GM18498 (cell line): ENCODE measurements around the gene FBXO8.
A peak's percentile ranks its signal among the peaks of the same experiment; 100 is the strongest.
"Not testable (repeated sequence)": the region's sequence is repeated elsewhere in the genome, so short reads cannot be mapped to it uniquely, and the experiment has no call there.

Experiments used
- ATAC-seq: cut with Tn5 transposase; IDR thresholded peaks from one replicate; pipeline ENCODE4 v1.9.1; 2021; ENCODE audit warnings: mild to moderate bottlenecking, moderate library complexity; ENCODE audit not compliant: unreplicated experiment

FBXO8 gene, protein sequence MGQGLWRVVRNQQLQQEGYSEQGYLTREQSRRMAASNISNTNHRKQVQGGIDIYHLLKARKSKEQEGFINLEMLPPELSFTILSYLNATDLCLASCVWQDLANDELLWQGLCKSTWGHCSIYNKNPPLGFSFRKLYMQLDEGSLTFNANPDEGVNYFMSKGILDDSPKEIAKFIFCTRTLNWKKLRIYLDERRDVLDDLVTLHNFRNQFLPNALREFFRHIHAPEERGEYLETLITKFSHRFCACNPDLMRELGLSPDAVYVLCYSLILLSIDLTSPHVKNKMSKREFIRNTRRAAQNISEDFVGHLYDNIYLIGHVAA

DNA sequence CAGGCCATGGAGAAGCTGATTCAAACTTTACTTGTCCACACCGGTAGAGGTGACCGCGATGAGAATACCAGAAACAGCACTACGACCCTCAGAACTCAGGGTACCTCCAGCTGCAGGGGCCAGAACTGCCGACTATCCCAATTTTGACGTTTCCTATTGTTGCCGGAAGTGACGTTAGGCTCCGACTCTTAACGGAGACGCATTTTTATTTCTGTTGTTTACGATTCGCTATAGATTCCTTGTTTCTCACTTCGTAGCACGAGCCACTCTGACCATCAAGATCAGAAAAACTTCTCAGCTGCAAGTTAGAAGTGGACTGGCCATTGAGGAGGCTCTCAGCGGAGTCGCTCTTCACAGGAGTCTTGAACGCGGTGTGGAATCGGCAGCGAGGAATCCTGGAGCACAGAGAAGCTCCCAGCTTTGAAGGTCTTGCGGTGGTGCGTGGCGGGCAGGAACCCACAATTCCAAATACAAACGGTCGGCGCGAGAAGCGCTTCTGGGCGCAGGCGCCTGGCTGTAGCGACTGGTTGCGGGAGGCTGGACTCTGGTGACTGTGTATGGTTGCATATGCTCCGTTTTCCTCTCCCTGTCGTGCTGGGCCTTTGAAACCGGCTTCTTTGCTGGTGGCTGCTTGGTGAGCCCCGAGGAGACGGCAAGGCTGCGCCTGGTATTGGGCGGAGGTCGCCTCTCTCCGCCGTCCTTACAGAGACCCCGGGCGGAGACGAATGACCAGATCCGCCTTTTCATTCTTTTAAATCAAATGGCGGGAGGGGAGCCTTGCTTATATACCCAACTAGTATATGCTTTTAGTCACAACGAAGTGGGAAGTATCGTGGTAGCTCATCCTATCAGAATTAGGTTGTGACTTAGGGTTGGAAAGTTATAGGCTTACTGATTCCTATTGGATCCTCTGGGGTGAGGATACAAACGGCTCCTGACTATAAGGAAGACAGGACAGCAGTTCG, at the start of gene FBXO8, which contains the start of gene CEP44:
FBXO8 (minus strand) TSS at position 161 of the 965 bp plus-strand sequence. CDS start 20,575 bp downstream, outside the sequence.
CEP44 (plus strand) TSS at position 405 of the 965 bp plus-strand sequence. CDS start 15,211 bp downstream, outside the sequence.
- ATAC-seq, result peak; percentile 66

GRCh38 chr4:174332741-174333493, 49.5 kb upstream of the FBXO8 start:
- ATAC-seq, result no peak

DNA sequence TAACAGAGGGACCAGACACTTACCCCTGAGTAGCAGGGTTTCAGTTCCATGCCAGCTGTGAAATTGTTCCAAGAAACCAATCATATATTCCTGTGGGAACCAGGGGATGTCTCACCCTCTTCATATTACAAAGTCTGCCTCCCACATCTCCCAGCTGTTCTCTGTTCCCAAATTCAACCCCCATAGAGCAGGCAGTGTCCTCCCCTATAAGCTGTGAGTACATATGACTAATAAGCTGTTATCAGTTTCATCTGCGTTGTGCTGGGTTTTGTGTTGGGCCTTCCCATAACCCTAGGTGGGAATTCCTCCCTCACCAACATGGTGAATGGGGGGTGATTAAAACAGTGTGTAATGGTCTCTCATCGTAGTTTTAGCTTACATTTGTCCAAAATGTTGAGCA, 41.3 kb upstream of the FBXO8 start:
- no peak for ATAC-seq

GRCh38 chr4:174324236-174324635, 40.8 kb upstream of the FBXO8 start:
- no peak for ATAC-seq

GRCh38 chr4:174320494-174321199, 37.2 kb upstream of the FBXO8 start:
- no peak for ATAC-seq

DNA sequence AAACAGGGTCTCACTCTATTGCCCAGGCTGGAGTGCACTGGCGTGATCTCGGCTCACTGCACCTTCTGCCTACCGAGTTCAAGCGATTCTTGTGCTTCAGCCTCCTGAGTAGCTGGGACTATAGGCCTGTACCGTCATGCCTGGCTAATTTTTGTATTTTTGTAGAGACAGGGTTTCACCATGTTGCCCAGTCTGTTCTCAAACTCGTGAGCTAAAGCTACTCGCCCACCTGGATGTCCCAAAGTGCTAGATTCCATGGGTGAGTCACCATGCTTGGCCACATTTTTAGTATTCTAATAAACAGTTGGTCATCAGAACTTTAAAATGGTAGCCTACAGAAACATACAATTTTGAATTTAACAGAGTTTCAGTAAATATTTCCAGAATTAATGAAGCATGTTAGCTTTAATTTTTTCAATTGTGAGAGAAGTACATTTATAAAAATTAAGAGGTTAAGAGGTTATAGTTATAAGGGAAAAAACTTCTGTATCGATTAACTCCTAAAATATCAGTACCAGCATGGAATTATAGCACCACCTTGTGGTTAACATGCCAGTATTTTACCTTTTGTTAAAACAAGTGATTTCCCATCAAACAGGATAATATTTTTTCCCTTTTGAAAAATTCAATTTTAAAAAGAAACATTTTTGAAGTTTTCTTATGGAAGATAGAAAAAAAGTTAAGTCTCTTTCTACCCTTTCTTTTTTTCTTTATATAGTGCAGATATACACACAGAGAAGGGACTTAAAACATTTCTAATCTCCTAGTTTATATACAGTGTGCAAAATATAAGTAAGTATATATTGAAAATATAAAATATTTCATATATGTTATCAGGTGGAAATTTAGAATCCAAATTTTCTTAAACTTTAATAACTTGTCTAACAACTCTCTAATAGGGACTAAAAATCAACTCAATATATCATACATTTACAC, 35.6 kb upstream of the FBXO8 start:
- no peak for ATAC-seq

DNA sequence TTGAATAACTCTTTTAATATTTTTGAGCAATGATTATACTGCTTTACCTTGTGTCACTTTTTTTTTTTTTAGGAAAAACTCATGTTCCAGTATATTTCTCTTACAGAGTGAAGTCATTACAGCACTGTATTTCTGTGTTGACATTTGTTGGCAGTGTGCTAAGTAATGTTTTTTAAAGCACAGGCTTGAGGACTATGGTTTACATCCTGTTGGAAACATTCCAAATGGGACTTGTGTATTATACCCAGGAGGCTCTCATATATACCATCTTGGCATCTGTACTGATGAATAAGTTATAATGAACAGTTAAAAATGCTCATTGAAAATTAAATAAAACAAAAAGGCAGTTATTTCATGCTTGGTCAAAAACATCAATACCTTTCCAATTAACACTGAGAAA, 34.1 kb upstream of the FBXO8 start:
- no peak for ATAC-seq

DNA sequence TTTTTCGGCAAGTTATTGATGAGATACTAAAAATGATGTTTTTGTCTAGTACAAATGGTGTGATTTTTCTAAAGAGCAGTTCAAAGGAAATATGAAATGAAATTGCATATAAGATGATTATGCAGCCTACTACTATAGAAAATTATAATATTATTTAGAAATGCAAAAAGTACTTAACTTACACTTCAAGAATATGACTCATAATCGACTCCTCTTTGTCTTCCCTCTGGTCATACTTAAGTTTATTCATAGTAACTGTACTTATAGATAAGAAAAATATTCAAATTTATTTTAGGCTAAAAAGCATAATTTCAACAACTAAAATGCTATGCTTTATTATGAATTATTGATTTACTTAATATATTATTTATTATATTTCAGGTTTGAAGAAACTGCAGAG, 33.5 kb upstream of the FBXO8 start:
- ATAC-seq, result no peak

DNA sequence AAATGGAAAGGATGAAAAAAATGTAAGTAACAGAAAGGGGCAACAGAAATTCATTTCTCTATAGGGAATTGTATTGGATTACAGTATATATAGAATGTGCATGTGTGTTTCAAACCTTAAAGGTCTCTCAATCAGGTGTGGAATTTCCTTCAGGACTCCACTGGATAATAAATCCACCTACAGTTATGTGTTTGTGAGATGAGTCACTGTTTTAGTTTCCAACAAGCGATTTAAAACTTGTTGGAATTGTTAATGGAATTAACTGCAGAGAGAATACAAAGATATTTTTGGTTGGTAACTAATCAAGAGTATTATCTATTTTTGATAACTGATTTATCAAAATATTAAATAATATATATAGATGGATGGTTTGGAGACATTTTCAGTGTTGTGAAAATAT, 33.1 kb upstream of the FBXO8 start:
- no peak for ATAC-seq

- peak; percentile 49 for ATAC-seq
Measured at GRCh38 chr4:174314770-174315169, 31.3 kb upstream of the FBXO8 start.

DNA sequence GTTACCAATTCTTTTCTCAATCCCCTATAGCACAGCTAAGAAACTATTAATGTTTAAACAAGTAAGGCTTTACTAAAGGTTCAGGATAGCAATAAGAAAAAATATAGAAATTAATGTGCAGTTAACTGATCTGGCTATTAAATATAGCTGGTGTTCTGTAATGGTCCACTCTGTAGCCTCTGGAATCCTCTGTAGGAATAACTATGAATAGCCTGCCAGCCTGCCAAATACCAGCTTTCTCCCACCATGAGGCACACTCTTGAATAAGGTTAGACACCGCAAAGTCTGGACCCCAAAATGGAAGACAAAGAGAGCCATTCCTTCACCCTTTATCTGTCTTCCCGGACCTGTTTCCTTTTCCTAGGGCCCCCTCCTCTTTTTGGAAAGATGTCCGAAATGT, 30.8 kb upstream of the FBXO8 start:
- no peak for ATAC-seq

DNA sequence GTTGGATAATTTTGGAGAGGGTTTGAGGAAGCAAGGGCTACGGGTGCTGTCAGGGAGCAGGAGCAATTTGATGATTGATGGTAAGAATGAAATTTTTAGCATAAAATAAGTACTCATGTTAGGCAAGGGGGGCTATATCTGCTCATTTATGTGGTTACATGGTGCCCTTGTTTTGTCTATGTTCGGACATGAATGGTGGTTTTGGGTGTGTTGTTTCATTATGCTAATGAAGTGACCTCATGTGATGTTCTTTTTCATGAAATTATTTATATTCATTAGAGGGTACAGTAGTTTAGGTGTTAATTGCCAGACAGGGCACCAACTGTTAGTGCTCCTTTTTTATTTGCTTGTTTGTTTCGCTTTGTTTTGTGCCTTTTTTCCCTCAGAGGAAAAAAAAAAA, 29.5 kb upstream of the FBXO8 start:
- ATAC-seq, result no peak

- ATAC-seq, result peak; percentile 63
Measured at GRCh38 chr4:174307694-174308093, 24.2 kb upstream of the FBXO8 start.

DNA sequence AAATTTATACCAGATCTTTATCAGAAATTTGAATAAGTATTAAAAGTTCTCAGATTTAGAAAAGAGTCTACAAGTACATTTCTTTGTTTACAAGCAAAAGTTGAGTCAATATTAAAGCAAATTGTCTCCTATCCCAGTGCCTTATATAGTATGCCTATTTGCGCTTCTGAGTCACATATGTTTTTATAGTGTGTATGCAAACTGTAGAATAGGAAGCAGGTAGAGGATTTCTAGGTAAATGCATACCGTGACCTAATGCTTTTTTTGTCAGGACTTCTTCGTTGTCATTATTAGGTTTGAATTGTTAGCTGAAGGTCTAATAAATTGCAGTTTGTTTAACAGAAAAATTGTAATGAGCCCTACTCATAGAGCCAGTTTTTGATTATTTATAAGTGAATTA, 22.5 kb upstream of the FBXO8 start:
- no peak for ATAC-seq

GRCh38 chr4:174304664-174305063, 21.2 kb upstream of the FBXO8 start:
- ATAC-seq, result no peak

DNA sequence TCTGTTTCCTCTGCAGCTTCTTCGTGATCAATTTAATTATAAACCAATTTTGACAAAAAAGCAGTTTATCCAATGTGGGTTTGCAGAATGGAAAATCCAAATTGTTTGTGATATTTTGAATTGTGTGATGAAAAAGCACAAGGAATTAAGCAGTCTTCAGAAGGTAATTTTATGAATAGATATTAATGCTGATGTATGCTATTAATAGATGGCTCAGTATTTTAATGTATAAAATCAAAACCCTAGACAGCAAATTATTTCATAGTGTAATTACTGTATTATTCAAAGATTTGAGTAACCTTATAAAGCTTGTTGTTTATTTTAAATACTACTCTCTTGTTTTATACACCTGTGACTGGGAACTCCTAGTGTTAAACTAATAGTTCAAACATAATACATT, 20.2 kb upstream of the FBXO8 start:
- ATAC-seq, result no peak

DNA sequence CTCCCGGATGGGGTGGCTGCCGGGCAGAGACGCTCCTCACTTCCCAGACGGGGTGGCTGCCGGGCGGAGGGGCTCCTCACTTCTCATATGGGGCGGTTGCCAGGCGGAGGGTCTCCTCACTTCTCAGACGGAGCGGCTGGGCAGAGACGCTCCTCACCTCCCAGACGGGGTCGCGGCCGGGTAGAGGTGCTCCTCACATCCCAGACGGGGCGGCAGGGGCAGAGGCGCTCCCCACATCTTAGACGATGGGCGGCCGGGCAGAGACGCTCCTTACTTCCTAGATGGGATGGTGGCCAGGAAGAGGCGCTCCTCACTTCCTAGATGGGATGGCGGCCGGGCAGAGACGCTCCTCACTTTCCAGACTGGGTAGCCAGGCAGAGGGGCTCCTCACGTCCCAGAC, 11.7 kb upstream of the FBXO8 start:
- not testable (repeated sequence) for ATAC-seq

DNA sequence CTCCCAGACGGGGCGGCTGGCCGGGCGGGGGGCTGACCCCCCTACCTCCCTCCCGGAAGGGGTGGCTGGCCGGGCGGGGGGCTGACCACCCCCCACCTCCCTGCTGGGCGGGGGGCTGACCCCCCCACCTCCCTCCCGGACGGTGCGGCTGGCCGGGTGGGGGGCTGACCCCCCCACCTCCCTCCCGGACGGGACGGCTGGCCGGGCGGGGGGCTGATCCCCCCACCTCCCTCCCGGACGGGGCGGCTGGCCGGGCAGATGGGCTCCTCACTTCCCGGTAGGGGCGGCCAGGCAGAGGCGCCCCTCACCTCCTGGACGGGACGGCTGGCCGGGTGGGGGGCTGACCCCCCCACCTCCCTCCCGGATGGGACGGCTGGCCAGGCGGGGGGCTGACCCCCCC, 11.2 kb upstream of the FBXO8 start:
- not testable (repeated sequence) for ATAC-seq

- ATAC-seq, result no peak
Measured at GRCh38 chr4:174292473-174292872, 9.0 kb upstream of the FBXO8 start.
